ENCODE measurements around the gene MYPOP.

The MYPOP gene

DNA sequence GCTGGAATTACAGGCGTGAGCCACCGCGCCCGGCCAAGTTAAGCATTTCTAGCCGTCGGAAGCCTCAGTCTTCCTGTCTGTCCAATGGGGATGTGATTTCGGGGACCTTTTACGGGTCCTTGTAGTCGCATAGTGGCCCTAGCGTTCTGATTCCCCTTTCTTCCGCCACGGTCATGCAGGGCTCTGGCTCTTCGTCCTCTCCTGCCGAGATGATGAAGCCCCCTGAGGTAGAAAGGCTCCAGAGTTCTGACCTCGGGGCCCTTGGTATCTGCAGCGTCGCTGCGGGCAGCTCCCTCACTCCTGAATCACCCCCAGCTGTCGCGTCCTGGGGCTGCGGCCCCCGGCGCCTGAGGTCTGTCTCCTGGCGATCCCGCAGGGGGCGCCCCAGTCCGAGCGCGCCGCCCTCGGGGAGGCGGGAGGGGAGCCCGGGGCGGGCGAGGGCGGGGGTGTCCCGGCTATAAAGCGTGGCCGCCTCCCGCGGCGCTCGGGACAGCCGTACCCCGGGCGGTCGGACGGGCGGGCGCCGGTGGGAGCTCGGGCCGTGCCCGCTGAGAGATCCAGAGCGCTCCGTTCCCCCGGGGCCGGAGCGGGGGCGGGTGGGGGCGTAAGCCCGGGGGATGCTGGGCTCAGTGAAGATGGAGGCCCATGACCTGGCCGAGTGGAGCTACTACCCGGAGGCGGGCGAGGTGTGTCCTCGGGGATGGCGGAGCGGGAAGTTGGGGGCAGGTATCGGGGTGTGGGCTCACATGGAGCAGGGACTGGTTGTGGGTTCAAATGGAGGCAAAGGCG is 38.4 kb downstream of the MYPOP start, which contains the start of gene FOXA3:
Gene FOXA3, plus strand, starts transcription at position 487 of the 789 bp plus-strand sequence. Its CDS starts 131 bp downstream, at position 618.
- TF ChIP-seq, protein P1, sequence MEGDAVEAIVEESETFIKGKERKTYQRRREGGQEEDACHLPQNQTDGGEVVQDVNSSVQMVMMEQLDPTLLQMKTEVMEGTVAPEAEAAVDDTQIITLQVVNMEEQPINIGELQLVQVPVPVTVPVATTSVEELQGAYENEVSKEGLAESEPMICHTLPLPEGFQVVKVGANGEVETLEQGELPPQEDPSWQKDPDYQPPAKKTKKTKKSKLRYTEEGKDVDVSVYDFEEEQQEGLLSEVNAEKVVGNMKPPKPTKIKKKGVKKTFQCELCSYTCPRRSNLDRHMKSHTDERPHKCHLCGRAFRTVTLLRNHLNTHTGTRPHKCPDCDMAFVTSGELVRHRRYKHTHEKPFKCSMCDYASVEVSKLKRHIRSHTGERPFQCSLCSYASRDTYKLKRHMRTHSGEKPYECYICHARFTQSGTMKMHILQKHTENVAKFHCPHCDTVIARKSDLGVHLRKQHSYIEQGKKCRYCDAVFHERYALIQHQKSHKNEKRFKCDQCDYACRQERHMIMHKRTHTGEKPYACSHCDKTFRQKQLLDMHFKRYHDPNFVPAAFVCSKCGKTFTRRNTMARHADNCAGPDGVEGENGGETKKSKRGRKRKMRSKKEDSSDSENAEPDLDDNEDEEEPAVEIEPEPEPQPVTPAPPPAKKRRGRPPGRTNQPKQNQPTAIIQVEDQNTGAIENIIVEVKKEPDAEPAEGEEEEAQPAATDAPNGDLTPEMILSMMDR (IDR thresholded peaks at IDR 0.05; ENCODE audit: insufficient read depth, low read depth, low read length, missing control alignments) = peak; percentile 6
- H3K4me3 ChIP-seq (ENCODE audit: low read length) = peak within 1 kb of the TSS; percentile 99
- DNase-seq (ENCODE audit: low read depth) = peak; percentile 43

DNA sequence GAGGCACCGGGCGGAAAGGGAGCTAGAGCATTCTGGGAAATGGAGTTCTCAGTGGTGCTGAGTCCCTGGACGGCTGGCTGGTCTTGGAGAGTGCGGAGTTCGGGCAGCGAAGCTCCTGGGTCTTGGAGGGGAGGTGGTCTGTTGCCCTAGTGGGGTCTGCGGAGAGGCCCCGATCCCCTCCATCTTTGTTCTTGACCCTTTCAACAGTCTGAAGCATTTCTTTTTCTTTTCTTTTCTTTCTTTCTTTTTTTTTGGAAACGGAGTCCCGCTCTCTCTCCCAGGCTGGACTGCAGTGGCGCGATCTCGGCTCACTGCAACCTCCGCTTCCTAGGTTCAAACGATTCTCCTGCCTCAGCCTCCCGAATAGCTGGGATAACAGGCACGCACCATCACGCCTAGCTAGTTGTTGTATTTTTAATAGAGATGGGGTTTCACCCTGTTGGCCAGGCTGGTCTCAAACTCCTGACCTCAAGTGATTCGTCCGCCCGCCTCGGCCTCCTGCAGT is 39.0 kb downstream of the MYPOP start:
- H3K4me3 ChIP-seq (ENCODE audit: low read length) = peak overlapping the region; percentile 99
- TF ChIP-seq, protein P1 (IDR thresholded peaks at IDR 0.05; ENCODE audit: insufficient read depth, low read depth, low read length, missing control alignments) = no peak
- no peak for DNase-seq (ENCODE audit: low read depth)

DNA sequence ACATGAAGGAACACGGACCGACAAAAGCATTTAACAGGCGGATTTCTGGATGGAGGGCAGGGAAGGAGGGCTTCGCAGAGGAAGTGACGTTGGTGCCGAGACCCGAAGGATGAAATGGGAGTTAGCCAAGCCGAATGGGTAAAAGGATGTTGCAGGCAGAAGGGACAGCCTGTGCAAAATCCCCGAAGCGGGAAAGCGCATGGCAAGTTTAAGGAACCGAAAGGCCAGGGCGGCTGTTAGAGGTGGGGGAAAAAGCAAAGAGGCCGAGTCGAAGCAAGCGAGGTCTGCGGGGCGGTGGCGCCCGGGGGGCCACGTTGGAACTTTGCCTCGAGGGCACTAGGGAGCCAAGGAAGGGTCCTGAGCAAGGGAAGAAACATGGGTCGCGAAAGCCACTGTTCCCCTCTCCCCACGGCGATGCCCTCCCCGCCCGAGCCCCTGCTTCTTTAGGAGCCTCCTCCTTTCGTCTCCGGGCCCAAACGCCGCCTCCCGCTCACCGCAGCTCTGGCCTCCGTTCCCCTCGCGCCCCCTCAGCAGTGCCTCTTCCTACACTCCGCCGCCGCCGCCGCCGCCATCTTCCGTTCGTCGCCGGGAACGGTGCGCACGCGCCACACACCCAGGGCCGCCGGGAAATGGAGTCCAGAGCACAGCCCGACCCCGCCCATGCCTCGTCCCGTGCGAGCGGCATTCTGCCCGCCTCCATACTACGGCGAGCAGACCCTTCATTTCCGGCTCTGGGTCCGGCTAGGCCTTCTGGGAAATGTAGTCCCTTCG is 39.7 kb downstream of the MYPOP start, which contains the start of gene SYMPK:
Gene SYMPK, minus strand, starts transcription at position 584 of the 771 bp plus-strand sequence. CDS start 8,652 bp downstream, outside the sequence.
- peak within 1 kb of the TSS; percentile 99 for H3K4me3 ChIP-seq (ENCODE audit: low read length)

DNA sequence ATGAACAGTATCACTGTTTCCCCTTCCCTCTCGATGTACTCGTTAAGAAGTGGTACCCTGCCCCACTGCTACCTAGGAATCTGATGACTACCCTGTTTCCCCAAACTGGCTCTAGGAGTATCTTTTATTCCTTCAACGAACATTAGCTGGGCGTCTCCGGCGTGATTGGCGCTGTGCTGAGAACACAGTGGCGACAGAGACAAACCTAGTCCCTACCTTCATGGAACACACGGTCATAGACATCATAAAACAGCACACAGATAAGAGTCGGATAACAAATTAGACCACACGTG is 40.2 kb downstream of the MYPOP start:
- DNase-seq (ENCODE audit: low read depth) = no peak
- TF ChIP-seq, protein P1 (IDR thresholded peaks at IDR 0.05; ENCODE audit: insufficient read depth, low read depth, low read length, missing control alignments) = no peak
- H3K4me3 ChIP-seq (ENCODE audit: low read length) = peak overlapping the region; percentile 99

More for the DNA sequence above, 39.7 kb downstream of the MYPOP start, which contains the start of gene SYMPK:
- peak; percentile 99 for DNase-seq (ENCODE audit: low read depth)
- TF ChIP-seq, protein P1 (IDR thresholded peaks at IDR 0.05; ENCODE audit: insufficient read depth, low read depth, low read length, missing control alignments) = no peak

DNA sequence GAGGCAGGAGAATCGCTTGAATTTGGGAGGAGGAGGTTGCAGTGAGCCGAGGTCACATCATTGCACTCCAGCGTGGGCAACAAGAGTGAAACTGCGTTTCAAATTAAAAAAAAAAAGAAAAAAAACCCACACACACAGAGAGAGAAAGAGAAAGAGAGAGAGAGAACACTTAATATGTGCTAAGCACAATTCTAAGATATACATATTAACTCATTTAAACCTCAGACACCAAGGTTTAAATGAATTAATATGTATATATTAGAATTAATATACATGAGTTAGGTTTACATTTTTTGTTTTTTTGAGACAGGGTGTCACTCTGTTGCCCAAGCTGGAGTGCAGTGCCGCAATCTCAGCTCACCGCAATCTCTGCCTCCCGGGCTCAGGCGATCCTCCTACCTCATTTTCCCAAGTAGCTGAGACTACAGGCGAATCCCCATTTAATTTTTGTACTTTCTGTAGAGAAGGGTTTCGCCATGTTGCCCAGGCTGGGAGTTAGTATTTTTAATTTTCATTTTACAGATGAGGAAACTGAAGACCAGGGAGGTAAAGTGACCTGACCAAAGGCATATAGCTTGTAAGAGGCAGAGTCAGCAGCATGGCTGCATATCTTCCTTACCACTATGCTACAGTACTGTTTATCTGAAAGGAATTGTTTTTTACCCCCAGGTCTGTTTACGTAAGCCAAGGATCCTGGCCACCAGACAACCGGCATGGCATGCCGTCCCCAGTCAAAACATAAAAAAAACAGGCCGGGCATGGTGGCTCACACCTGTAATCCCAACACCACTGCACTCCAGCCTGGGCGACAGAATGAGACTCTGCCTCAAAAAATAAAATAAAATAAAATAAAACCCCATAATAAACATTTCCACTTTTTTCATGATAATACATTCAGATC is 41.8 kb downstream of the MYPOP start:
- TF ChIP-seq, protein P1 (IDR thresholded peaks at IDR 0.05; ENCODE audit: insufficient read depth, low read depth, low read length, missing control alignments) = no peak
- no peak for DNase-seq (ENCODE audit: low read depth)
- no peak overlapping the region for H3K4me3 ChIP-seq (ENCODE audit: low read length)

DNA sequence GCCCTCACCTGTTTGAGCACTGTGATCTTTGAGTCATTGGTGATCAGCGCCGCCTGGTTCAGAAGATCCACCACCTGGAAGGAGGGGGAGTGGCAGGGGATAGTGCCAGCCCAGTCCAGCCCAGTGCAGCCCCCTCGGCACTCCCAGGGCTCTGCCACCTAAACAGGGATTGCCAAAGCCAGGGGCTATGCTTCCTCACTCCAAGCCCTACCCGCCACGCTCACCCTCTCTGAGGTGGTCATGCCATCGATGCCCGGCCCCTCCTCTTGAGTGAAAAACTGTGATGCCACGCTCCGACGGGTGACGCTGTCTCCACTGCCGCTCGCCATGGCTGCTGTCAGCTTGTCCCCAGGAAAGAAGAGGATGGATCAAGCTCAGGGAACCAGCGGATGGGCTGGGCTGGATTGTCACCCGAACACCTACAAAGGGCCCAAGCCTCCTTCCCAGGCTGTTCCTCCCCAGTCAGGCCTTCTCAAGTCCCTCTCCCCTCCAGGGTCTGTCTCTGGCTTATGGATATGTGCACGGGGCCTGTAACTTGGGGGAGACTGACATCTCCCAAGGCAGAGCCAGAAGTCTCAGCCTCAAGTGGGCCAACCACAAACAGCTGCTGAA is 48.1 kb downstream of the MYPOP start:
- DNase-seq (ENCODE audit: low read depth) = no peak
- TF ChIP-seq, protein P1 (IDR thresholded peaks at IDR 0.05; ENCODE audit: insufficient read depth, low read depth, low read length, missing control alignments) = no peak
- no peak overlapping the region for H3K4me3 ChIP-seq (ENCODE audit: low read length)
